Esophagus squamous epithelium (tissue), 4 donors: Measurements from ENCODE around the gene VPS18.

Experiments used
- POLR2A ChIP-seq, 4 donors: fragments of 450-650 bp; IDR thresholded peaks; one replicate each; pipeline ENCODE4 v1.6.1; 2017; ENCODE audit warnings: antibody characterized with exemption in 4 of 4, mild to moderate bottlenecking in 4 of 4, moderate library complexity in 3 of 4
- TF ChIP-seq, protein P1 (sequence below), 6 experiments: fragments of 450-650 bp in 4 of 6; fragments of 200-600 bp in 2 of 6; sonication (generic) in 2 of 6; IDR thresholded peaks; one replicate each; pipeline ENCODE4 v1.5.1; 2016 to 2019; ENCODE audit warnings: antibody characterized with exemption in 6 of 6, mild to moderate bottlenecking in 4 of 6, moderate library complexity in 4 of 6

- TF ChIP-seq, protein P1, sequence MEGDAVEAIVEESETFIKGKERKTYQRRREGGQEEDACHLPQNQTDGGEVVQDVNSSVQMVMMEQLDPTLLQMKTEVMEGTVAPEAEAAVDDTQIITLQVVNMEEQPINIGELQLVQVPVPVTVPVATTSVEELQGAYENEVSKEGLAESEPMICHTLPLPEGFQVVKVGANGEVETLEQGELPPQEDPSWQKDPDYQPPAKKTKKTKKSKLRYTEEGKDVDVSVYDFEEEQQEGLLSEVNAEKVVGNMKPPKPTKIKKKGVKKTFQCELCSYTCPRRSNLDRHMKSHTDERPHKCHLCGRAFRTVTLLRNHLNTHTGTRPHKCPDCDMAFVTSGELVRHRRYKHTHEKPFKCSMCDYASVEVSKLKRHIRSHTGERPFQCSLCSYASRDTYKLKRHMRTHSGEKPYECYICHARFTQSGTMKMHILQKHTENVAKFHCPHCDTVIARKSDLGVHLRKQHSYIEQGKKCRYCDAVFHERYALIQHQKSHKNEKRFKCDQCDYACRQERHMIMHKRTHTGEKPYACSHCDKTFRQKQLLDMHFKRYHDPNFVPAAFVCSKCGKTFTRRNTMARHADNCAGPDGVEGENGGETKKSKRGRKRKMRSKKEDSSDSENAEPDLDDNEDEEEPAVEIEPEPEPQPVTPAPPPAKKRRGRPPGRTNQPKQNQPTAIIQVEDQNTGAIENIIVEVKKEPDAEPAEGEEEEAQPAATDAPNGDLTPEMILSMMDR (IDR thresholded peaks at IDR 0.05): no peak
- TF ChIP-seq POLR2A (IDR thresholded peaks at IDR 0.05): no peak
These were observed 15.5 kb upstream of the VPS18 start for GRCh38 chr15:40878785-40879184.
